Tibial nerve (tissue), 4 donors: ENCODE measurements around the gene BRSK1. TPM values are rescaled to one million over a fixed set of nuclear protein-coding genes. Genes with fewer than 3 reads are reported as not detected.

Experiments
- DNase-seq, 2 donors: peaks; one replicate each; pipeline ENCODE4 v3.0.0-alpha.2; 2019; ENCODE audit warnings: low spot score in 2 of 2
- H3K27ac ChIP-seq, 4 donors: fragments of 200-600 bp; sonication (generic) in 3 of 4; one replicate each; pipeline ENCODE4 v1.5.1; 2017 to 2019; ENCODE audit warnings: mild to moderate bottlenecking in 1 of 4
- H3K27me3 ChIP-seq, 2 donors: fragments of 200-600 bp; sonication (generic) in 1 of 2; one replicate each; pipeline versions ENCODE4 v1.5.1 to v1.6.0; 2017 to 2019
- H3K36me3 ChIP-seq, 3 donors: fragments of 200-600 bp; sonication (generic); one replicate each; pipeline ENCODE4 v1.5.1; 2018 to 2019
- H3K4me1 ChIP-seq, 4 donors: fragments of 200-600 bp; sonication (generic) in 3 of 4; one replicate each; pipeline ENCODE4 v1.5.1; 2017 to 2019
- H3K4me3 ChIP-seq, 4 donors: fragments of 200-600 bp; sonication (generic) in 3 of 4; one replicate each; pipeline ENCODE4 v1.5.1; 2017 to 2019; ENCODE audit warnings: mild to moderate bottlenecking in 1 of 4, moderate library complexity in 1 of 4
- H3K9me3 ChIP-seq, 4 donors: fragments of 200-600 bp; sonication (generic) in 3 of 4; one replicate each; pipeline ENCODE4 v1.5.1; 2017 to 2019
- EP300 ChIP-seq, 2 donors: sonication (generic); formaldehyde crosslinking; IDR thresholded peaks; one replicate each; pipeline ENCODE4 v1.6.1; 2017; ENCODE audit warnings: antibody characterized with exemption in 2 of 2, mild to moderate bottlenecking in 1 of 2
- POLR2A ChIP-seq, 2 donors: fragments of 450-650 bp; IDR thresholded peaks; one replicate each; pipeline ENCODE4 v1.6.1; 2017; ENCODE audit warnings: antibody characterized with exemption in 2 of 2, mild to moderate bottlenecking in 2 of 2, moderate library complexity in 2 of 2
- WGBS, 2 donors: methylation state at CpG; one replicate each; pipeline ENCODE4 v1.1.5; 2018; 5-methylcytosine and 5-hydroxymethylcytosine counted together
- total RNA-seq, 4 donors: library from RNA; depleted of rRNA; stranded (reverse); fragments of >200 nt; gene quantifications; one replicate each; pipeline ENCODE4 v1.1.0, GENCODE V29; 2016
- TF ChIP-seq, protein P1 (sequence below), 5 experiments: fragments of 200-600 bp in 3 of 5; fragments of 450-650 bp in 2 of 5; sonication (generic) in 3 of 5; IDR thresholded peaks; one replicate each; pipeline ENCODE4 v1.5.1; 2016 to 2019; ENCODE audit warnings: antibody characterized with exemption in 5 of 5, mild to moderate bottlenecking in 3 of 5, moderate library complexity in 2 of 5

BRSK1 gene
- total RNA-seq, 4 donors from 2014 or later = 4.6 to 6.9 (median 5.9) TPM

DNA sequence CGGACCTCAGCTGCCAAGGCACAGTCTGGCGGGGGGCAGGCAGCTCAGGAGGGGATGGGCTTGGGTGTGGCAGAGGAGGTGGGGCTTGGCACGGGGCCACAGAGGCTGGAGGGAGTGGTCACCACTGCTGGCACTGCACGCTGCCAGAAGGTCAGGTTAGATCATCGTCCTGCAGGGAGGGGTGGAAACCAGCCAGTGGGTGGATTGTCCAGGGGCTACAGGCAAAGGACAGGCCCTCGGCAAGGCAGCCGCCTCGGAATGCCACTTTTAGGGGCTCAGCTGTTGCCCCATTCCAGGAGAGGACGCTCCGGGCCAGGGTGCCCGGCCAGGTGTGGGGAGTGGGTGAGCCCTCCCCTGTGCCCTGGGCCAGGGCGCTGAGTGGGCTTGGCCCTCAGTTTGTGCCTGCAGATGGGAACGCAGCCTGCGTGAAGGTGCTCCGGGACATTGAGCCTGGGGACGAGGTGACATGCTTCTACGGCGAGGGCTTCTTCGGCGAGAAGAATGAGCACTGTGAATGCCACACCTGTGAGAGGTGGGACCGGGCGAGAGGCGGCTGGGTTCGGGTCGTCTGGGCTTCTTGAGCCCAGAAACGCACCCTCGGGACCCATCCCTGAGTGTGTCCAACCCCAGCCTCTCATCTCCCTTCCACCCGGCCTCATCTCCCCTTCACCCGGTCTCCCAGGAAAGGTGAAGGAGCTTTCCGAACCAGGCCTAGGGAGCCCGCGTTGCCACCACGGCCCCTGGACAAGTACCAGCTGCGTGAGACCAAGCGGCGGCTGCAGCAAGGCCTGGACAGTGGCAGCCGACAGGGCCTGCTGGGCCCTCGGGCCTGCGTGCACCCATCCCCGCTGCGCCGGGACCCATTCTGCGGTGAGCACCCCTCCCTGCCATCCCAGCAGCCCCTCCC lies 62.3 kb downstream of the BRSK1 start:
- 76 to 77% methylated on average over 34 to 41 of the region's 43 CpGs for WGBS, 2 donors
- TF ChIP-seq EP300 (IDR thresholded peaks at IDR 0.05) (no peak), POLR2A (IDR thresholded peaks at IDR 0.05) (no peak)
- TF ChIP-seq, protein P1, sequence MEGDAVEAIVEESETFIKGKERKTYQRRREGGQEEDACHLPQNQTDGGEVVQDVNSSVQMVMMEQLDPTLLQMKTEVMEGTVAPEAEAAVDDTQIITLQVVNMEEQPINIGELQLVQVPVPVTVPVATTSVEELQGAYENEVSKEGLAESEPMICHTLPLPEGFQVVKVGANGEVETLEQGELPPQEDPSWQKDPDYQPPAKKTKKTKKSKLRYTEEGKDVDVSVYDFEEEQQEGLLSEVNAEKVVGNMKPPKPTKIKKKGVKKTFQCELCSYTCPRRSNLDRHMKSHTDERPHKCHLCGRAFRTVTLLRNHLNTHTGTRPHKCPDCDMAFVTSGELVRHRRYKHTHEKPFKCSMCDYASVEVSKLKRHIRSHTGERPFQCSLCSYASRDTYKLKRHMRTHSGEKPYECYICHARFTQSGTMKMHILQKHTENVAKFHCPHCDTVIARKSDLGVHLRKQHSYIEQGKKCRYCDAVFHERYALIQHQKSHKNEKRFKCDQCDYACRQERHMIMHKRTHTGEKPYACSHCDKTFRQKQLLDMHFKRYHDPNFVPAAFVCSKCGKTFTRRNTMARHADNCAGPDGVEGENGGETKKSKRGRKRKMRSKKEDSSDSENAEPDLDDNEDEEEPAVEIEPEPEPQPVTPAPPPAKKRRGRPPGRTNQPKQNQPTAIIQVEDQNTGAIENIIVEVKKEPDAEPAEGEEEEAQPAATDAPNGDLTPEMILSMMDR (IDR thresholded peaks at IDR 0.05) = no peak
- Histone ChIP-seq H3K4me3 (no peak overlapping the region), H3K9me3 (no peaks in the 10 kb centered on the region), H3K4me1 (peaks cover 0 to 43% (median 16%) of the 10 kb centered on the region in 4 donors), H3K27ac (peak overlapping the region in 1 of 4 donors; percentile 56), H3K36me3 (peaks cover 0 to 60% (median 0%) of the 10 kb centered on the region in 3 donors), H3K27me3 (peaks cover 0 to 8% of the 10 kb centered on the region in 2 donors)
- DNase-seq = peak in 1 of 2 donors; percentile 34

DNA sequence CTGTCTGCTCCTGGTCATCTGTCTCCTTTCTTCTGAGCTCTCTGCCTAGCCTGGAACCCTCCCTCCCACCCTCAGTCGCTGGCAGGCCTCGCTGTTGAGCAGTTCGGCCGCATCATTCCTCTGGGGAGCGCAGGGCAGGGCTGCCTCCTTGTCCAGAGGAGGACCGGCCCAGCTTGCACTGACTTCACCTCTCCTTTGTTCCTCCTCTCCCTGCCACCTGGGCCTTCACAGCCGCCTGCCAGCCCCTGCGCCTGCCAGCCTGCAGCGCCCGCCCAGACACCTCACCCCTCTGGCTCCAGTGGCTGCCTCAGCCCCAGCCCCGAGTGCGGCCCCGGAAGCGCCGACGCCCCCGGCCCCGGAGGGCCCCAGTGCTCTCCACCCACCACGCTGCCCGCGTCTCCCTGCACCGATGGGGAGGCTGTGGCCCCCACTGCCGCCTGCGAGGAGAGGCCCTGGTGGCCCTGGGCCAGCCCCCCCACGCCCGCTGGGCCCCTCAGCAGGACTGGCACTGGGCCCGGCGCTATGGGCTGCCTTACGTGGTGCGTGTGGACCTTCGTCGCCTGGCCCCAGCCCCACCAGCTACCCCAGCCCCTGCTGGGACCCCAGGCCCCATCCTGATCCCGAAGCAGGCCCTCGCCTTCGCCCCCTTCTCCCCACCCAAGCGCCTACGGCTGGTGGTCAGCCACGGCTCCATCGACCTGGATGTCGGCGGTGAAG lies 63.1 kb downstream of the BRSK1 start:
- Histone ChIP-seq H3K9me3 (no peaks in the 10 kb centered on the region), H3K4me1 (peaks cover 0 to 35% (median 10%) of the 10 kb centered on the region in 4 donors), H3K27ac (peak overlapping the region in 1 of 4 donors; percentile 6), H3K27me3 (peaks cover 0 to 16% of the 10 kb centered on the region in 2 donors), H3K4me3 (no peak overlapping the region), H3K36me3 (peaks cover 0 to 58% (median 0%) of the 10 kb centered on the region in 3 donors)
- 61 to 77% methylated on average over 21 to 29 of the region's 41 CpGs for WGBS, 2 donors
- no peak for DNase-seq
- TF ChIP-seq EP300 (IDR thresholded peaks at IDR 0.05) = no peak
- TF ChIP-seq POLR2A (IDR thresholded peaks at IDR 0.05) = no peak
- TF ChIP-seq, protein P1 (IDR thresholded peaks at IDR 0.05) = no peak

DNA sequence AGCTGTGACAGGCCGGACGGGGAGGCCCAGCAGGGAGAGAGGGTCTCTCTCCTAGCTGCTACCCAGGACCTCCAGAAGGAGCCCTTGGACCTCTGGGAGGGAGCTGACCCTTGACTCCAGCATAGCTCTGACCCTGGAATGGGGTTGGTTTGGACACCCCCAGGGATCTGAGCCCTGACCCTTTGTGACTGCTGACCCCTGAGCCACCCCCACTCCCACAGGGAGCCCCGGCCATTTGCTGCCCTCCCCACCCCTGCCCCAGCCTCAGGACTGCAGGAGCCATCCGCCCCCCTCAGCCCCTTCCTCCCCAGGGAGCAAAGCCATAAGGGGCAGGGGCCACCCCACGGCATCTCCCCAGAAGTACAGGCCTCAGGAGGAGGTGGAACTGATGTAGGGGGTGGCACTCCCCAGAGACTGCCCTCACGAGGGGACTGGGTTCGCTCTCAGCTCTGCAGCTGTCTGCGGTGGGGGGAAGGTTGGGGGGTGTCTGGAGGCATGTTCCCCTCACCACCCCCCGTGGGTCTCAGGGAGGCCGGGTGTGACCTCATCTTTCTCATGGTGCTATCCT lies 63.7 kb downstream of the BRSK1 start:
- TF ChIP-seq, protein P1 (IDR thresholded peaks at IDR 0.05) = no peak
- TF ChIP-seq EP300 (IDR thresholded peaks at IDR 0.05) (no peak), POLR2A (IDR thresholded peaks at IDR 0.05) (no peak)
- WGBS, 2 donors = 73 to 80% methylated on average over 9 of the region's 10 CpGs
- Histone ChIP-seq H3K27me3 (peaks cover 0 to 23% of the 10 kb centered on the region in 2 donors), H3K4me3 (no peak overlapping the region), H3K27ac (no peak overlapping the region), H3K9me3 (no peaks in the 10 kb centered on the region), H3K4me1 (peaks cover 0 to 32% (median 10%) of the 10 kb centered on the region in 4 donors), H3K36me3 (peaks cover 0 to 51% (median 0%) of the 10 kb centered on the region in 3 donors)
- DNase-seq = no peak

DNA sequence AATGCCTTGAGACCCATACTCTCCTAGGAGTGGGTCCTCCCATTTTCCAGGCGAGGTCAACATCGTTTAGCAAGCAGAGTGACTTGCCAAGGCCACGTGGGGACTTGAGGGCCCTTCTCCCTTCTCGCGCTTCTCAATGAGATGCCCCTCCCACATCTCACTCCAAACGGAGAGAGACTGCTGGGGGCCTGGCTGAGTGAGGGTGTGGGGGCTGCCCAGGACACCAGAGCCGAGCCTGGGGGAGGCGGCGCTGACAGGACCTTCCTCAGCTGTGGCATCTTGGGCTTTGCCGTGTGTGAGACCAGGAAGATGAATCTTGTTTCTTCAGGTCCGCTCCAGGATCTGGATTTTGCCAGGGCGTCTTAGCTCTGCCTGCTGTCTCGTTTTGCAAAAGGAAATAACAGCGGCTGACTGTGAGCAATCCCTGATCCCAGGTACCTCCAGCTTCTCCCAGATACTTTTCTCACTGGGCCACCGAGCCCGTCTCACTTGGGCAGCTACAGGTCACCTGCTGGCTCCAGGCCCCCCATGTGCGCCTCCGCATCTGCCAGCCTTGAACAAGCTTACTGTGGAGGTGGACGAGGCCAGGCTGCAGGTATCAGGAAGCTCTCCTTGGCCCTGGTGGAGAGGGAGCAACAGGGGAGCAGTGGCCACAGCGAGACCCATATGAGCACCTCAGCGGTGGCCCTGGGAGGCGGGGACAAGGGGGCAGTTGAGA lies 64.7 kb downstream of the BRSK1 start:
- no peaks in the 10 kb centered on the region for H3K9me3 ChIP-seq
- TF ChIP-seq, protein P1 (IDR thresholded peaks at IDR 0.05) = no peak
- TF ChIP-seq POLR2A (IDR thresholded peaks at IDR 0.05) (no peak), EP300 (IDR thresholded peaks at IDR 0.05) (no peak)
- no peak overlapping the region for H3K27ac ChIP-seq
- no peak overlapping the region for H3K4me3 ChIP-seq
- peaks cover 0 to 38% (median 12%) of the 10 kb centered on the region in 4 donors for H3K4me1 ChIP-seq
- peaks cover 2 to 32% of the 10 kb centered on the region in 2 donors for H3K27me3 ChIP-seq
- DNase-seq = no peak
- H3K36me3 ChIP-seq = peaks cover 0 to 42% (median 0%) of the 10 kb centered on the region in 3 donors
- 67 to 69% methylated on average over 22 of the region's 22 CpGs for WGBS, 2 donors
